8988T (cell line): ENCODE measurements around the gene EIF1AD.
A peak's percentile ranks its signal among the peaks of the same experiment; 100 is the strongest.
"Not testable (repeated sequence)": the region's sequence is repeated elsewhere in the genome, so short reads cannot be mapped to it uniquely, and the experiment has no call there.

Experiments used
- DNase-seq: peaks from one replicate; pipeline ENCODE4 v3.0.0; 2011

Gene EIF1AD

GRCh38 chr11:65965986-65966762 lies 35.8 kb downstream of the EIF1AD start:
- no peak for DNase-seq

GRCh38 chr11:65964906-65965305 lies 37.1 kb downstream of the EIF1AD start:
- DNase-seq = no peak

- no peak for DNase-seq
Measured at GRCh38 chr11:65962141-65962564, 39.8 kb downstream of the EIF1AD start.

GRCh38 chr11:65961267-65962140 lies 40.5 kb downstream of the EIF1AD start, which contains the start of gene SART1:
TSS of gene SART1 (plus strand) at chr11:65961734. CDS start at chr11:65961781, 47 bp downstream.
- DNase-seq = peak; percentile 100

- DNase-seq = no peak
Measured at GRCh38 chr11:65960824-65961266, 41.1 kb downstream of the EIF1AD start.

- DNase-seq = no peak
Measured at GRCh38 chr11:65958774-65959420, 43.1 kb downstream of the EIF1AD start.

- DNase-seq = no peak
Measured at GRCh38 chr11:65958291-65958690, 43.7 kb downstream of the EIF1AD start.

- no peak for DNase-seq
Measured at GRCh38 chr11:65954771-65955170, 47.2 kb downstream of the EIF1AD start.

GRCh38 chr11:65953471-65953870 lies 48.5 kb downstream of the EIF1AD start:
- DNase-seq = no peak

GRCh38 chr11:65952052-65952521 lies 49.9 kb downstream of the EIF1AD start:
- DNase-seq = no peak

GRCh38 chr11:65951641-65952040 lies 50.3 kb downstream of the EIF1AD start:
- not testable (repeated sequence) for DNase-seq

- DNase-seq = not testable (repeated sequence)
Measured at GRCh38 chr11:65950711-65951110, 51.2 kb downstream of the EIF1AD start.

- no peak for DNase-seq
Measured at GRCh38 chr11:65947603-65948125, 54.3 kb downstream of the EIF1AD start.

- no peak for DNase-seq
Measured at GRCh38 chr11:65947133-65947532, 54.8 kb downstream of the EIF1AD start.

- no peak for DNase-seq
Measured at GRCh38 chr11:65946655-65947054, 55.3 kb downstream of the EIF1AD start.
